ENCODE data around the gene SLC8A1.

Gene SLC8A1

GRCh38 chr2:40127890-40128557 is 323.9 kb downstream of the SLC8A1 start:
- DNase-seq, result no peak

GRCh38 chr2:40127146-40127545 is 324.7 kb downstream of the SLC8A1 start:
- no peak for DNase-seq

GRCh38 chr2:40126006-40126405 is 325.9 kb downstream of the SLC8A1 start:
- no peak for DNase-seq

- no peak for DNase-seq
Observed at GRCh38 chr2:40123746-40124145, 328.1 kb downstream of the SLC8A1 start.

GRCh38 chr2:40123326-40123725 is 328.6 kb downstream of the SLC8A1 start:
- DNase-seq, result no peak

GRCh38 chr2:40120957-40121356 is 330.9 kb downstream of the SLC8A1 start:
- DNase-seq, result no peak

- no peak for DNase-seq
Observed at GRCh38 chr2:40120026-40120425, 331.9 kb downstream of the SLC8A1 start.

- DNase-seq, result no peak
Observed at GRCh38 chr2:40118622-40119021, 333.3 kb downstream of the SLC8A1 start.

- no peak for DNase-seq
Observed at GRCh38 chr2:40115894-40116293, 336.0 kb downstream of the SLC8A1 start.

- DNase-seq, result no peak
Observed at GRCh38 chr2:40115348-40115747, 336.5 kb downstream of the SLC8A1 start.

- no peak for DNase-seq
Observed at GRCh38 chr2:40113997-40114396, 337.9 kb downstream of the SLC8A1 start.

- DNase-seq, result no peak
Observed at GRCh38 chr2:40113272-40113968, 338.5 kb downstream of the SLC8A1 start.

GRCh38 chr2:40109381-40109780 is 342.5 kb downstream of the SLC8A1 start:
- DNase-seq, result no peak

GRCh38 chr2:40108851-40109250 is 343.0 kb downstream of the SLC8A1 start:
- no peak for DNase-seq

GRCh38 chr2:40106061-40106460 is 345.8 kb downstream of the SLC8A1 start:
- DNase-seq, result no peak

GRCh38 chr2:40105593-40105992 is 346.3 kb downstream of the SLC8A1 start:
- no peak for DNase-seq

GRCh38 chr2:40103590-40103989 is 348.3 kb downstream of the SLC8A1 start:
- DNase-seq, result no peak

- DNase-seq, result no peak
Observed at GRCh38 chr2:40103163-40103562, 348.7 kb downstream of the SLC8A1 start.

- no peak for DNase-seq
Observed at GRCh38 chr2:40102447-40102846, 349.4 kb downstream of the SLC8A1 start.

GRCh38 chr2:40101131-40101575 is 350.7 kb downstream of the SLC8A1 start:
- no peak for DNase-seq

GRCh38 chr2:40100676-40101075 is 351.2 kb downstream of the SLC8A1 start:
- no peak for DNase-seq

GRCh38 chr2:40098786-40099470 is 353.0 kb downstream of the SLC8A1 start:
- no peak for DNase-seq

GRCh38 chr2:40097691-40098385 is 354.1 kb downstream of the SLC8A1 start:
- no peak for DNase-seq

Measured in SIG-M5 (cell line).